NCI-H2227 (cell line): ENCODE data around the gene C10orf143.
"Not testable (repeated sequence)": the region's sequence is repeated elsewhere in the genome, so short reads cannot be mapped to it uniquely, and the experiment has no call there.

ENCODE experiments used
- DNase-seq: peaks from one replicate; lab custom pipeline; 2025; ENCODE audit not compliant: unreplicated experiment; lab: John Stamatoyannopoulos, UW

Gene C10orf143

GRCh38 chr10:130110246-130111112, at the start of gene C10orf143:
Gene C10orf143 (minus strand): TSS chr10:130110830. CDS start chr10:130110772, 58 bp downstream.
- peak; percentile 92 for DNase-seq

- DNase-seq: no peak
These were observed 48.7 kb upstream of the C10orf143 start for GRCh38 chr10:130159192-130159794.

- no peak for DNase-seq
These were observed 35.4 kb upstream of the C10orf143 start for GRCh38 chr10:130146042-130146441.

DNA sequence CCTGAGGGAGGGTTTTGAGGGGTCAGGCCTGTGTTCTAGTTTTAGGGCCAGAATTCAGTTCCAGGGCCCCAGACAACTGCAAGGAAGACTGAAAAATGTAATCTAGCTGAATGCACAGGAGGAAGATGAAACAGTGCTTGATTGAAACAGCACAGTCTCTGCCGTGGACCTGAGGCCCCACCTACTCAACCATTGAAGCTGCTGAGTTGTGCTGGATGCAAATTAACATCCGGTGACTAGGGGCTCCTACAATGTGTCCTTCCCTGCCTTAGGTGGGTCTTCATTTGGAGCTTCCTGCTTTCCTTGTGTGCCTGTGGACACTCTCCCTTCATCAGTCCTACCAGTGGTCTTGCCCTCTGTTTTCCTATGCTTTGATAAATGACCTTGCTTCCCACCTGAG, 31.2 kb upstream of the C10orf143 start:
- no peak for DNase-seq

DNA sequence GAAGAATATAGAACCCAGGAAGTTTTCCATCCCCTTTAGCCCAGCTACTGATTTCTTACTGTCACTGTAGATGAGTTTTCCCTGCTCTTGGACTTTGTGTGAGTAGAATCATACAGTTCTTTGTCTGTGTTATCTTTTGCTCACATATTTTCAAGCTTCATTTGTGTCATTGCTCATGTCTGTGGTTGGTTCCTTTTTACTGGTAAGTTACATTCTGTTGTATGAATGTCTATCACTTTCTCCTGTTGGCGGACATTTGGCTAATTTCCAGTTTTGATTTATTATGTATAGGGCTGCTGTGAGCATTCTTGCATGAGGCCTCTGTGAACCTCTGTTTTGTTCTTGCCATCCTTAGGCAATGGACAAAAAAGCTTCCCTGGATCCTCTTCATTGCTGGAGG, 30.8 kb upstream of the C10orf143 start:
- DNase-seq: no peak

- no peak for DNase-seq
These were observed 30.4 kb upstream of the C10orf143 start for GRCh38 chr10:130141038-130141437.

- no peak for DNase-seq
These were observed 29.8 kb upstream of the C10orf143 start for GRCh38 chr10:130140425-130140824.

- no peak for DNase-seq
These were observed 27.8 kb upstream of the C10orf143 start for GRCh38 chr10:130138479-130138866.

- no peak for DNase-seq
These were observed 27.2 kb upstream of the C10orf143 start for GRCh38 chr10:130137659-130138478.

GRCh38 chr10:130137090-130137448, 26.4 kb upstream of the C10orf143 start:
- peak; percentile 23 for DNase-seq

GRCh38 chr10:130136226-130137089, 25.8 kb upstream of the C10orf143 start, which contains the start of gene GLRX3:
Gene GLRX3 (plus strand): TSS chr10:130136391. CDS start chr10:130136421, 30 bp downstream.
- peak; percentile 86 for DNase-seq

DNA sequence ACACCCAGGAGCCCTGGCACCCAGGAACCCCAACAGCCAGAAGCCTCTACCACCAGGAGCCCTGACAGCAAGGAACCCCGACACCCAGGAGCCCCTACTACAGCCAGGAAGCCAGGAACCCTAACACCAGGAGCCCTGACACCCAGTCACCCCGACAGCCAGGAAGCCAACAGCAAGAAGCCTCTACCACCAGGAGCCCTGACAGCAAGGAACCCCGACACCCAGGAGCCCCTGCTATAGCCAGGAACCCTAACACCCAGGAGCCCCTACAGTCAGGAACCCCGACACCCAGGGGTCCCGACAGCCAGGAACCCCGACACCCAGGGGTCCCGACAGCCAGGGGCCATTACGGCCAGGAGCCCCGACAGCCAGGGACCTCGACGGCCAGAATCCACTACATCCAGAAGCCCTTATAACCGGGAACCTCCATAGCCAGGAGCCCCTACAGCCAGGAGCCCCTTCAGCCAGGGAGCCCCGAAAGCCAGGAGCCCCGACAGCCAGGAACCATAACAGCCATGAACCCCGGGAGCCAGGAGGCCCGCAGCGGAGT, 25.1 kb upstream of the C10orf143 start:
- DNase-seq: no peak

DNA sequence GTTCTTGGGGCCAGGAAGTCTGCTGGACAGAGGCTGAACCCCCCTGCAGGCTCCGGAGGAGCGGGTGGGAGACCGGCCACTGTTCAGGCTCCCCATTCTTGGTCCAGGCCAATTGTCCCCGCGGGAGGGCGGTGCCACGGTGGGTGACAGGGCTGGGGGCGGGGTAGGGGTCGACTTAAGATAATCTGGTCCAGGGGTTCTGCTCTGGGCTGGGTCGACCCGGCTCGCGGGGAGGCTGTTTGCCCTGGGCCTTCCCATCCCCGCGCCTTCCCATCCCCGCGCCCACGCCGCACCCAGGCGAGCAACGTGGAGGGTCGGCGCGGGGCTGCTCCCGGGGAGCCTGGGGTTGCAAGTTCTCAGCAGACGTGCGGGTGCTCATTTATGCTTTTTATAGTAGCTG, 18.3 kb upstream of the C10orf143 start:
- DNase-seq: no peak

DNA sequence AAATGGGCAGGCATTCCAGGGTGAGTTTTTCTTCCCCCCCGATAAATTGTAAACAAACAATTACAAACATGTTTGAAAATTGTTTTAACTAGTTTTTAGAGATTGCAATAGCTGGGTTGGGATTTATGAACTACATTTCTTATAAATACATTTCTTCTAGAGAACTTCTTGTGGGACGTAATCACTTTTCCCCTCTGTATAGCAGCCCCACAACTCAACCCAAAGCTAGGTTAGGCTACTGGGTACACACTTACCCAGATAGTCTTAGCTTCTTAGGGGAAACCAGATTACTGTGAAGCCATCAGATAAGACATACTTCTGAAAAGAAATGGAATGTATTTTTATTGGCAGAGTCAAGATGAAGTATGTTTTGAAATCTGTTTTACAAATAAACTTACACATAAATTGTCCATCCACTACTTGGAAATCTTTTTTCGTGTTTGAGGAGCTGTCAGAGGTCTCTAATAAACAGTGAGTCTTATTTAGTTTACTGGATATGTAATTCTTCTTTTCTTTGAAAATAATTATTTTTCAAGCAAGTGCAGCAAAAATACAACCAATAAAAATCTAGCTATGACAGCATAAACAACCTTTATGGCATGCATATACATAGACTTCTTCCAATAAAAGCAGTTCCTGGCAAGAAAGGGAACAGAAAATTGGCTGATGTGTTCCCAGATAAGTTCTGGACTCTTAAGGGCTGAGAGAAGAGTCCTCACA, 17.6 kb upstream of the C10orf143 start:
- DNase-seq: no peak

DNA sequence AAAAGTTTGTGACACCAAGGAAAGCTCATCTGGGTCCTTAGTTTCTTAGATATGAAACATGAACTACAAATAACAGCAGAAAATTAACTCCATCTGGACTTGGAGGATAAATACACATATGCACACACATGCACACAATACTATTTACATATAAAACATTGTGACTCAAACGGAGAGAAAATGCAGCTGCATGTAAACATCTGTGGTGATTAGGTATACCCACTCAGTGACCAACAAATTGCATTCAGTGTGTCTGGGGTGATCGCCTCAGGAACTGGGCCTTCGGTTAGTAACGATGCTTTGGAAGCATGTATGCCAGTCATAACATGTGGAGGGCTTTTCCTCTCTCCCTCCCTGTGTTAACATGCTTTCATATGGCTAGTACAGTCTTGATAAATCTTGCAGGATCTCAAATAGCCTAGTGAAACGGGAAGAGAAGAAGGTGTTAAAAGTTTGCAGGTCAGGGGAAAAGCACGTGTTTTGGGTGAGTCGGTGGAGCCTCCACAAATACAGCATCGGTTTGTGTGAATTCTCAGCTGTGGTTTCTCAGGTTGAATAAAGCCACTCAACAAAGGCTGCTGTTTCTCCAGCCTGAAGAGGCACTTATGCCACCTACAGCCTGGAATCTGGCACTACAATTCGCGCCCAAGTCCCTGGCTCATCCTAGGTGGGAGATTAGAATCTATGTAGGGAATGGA, 16.9 kb upstream of the C10orf143 start:
- peak; percentile 57 for DNase-seq

DNA sequence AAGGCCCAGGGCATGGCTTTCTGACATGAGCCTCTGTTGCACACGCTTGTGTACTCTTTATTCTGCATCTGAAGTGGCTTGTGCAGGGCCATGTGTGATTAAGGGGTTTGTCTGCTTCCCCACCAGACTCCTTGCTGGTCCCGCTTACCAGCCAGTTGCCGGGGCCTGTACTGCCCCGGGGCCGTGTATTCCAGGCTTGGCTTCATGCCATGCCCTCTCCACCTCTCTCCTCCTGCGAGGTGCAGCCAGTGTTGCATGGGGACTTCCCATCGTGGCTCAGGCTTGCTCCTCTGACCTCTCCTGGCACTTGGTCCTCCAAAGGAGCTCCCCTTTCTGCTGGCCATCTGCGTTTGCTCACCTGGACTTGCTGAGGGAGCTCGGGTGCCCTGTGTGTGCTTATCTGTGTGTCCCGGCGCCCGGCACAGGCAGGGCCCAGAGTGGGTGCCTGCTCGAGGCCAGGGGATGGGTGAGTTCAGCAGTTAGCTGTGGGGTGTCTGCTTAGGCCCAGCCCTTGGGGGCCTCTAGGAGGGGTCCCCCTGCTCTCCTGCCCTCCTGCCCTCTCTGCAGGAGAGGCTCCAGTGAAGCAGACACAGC, 11.0 kb upstream of the C10orf143 start:
- DNase-seq: no peak

DNA sequence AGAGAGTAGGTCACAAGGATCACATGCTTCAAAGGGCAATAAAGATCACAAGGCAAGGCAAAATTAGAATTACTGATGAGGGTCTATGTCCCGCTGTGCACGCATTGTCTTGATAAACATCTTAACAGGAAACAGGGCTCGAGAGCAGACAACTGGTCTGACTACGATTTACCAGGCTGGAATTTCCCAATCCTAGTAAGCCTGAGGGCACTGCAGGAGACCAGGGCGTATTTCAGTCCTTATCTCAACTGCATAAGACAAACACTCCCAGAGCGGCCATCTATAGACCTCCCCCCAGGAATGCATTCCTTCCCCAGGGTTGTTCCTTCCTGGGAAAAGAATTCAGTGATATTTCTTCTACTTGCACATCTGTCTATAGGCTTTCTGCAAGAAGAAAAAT, 6.9 kb upstream of the C10orf143 start:
- not testable (repeated sequence) for DNase-seq

DNA sequence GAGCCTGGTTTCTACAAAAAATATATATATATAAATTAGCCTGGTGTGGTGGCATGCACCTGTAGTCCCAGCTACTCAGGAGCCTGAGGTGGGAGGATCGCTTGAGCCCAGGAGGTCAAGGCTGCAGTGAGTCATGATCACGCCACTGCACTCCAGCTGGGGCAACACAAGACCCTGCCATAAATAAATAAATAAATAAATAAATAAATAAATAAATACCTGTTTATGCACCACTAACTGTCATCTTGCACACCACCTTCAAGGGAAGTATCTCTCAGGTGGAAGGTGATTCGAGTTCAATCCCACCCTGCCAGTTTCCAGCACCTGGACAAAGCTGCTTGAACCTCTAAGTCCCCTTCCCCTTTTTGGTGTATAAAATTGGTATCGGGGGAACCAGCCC, 6.3 kb upstream of the C10orf143 start:
- not testable (repeated sequence) for DNase-seq

GRCh38 chr10:130112821-130113220, 2.2 kb upstream of the C10orf143 start:
- no peak for DNase-seq
